Activated naive CD4-positive, alpha-beta T cell treated with anti-CD3 and anti-CD28 coated beads for 36 hours (primary cell): ENCODE measurements around the gene VSIG1. TPM values are rescaled to one million over a fixed set of nuclear protein-coding genes. Genes with fewer than 3 reads are reported as not detected.
A peak's percentile ranks its signal among the peaks of the same experiment; 100 is the strongest.

Experiments used
- CTCF ChIA-PET: fragments of 350-600 bp; sonication (Branson Sonifier 250); formaldehyde crosslinking; loops from one replicate; lab custom pipeline; 2021; ENCODE audit warnings: antibody characterized with exemption; lab: Charles Lee
- DNase-seq: peaks from one replicate; pipeline ENCODE4 v3.0.0-alpha.2; 2020
- H3K27ac Mint-ChIP-seq: one replicate; pipeline ENCODE4 v1.8.0; 2021; ENCODE audit warnings: mild to moderate bottlenecking, mixed read lengths
- H3K27me3 Mint-ChIP-seq: one replicate; pipeline ENCODE4 v1.8.0; 2021; ENCODE audit warnings: low read depth, mixed read lengths
- H3K36me3 Mint-ChIP-seq: one replicate; pipeline ENCODE4 v1.8.0; 2021; ENCODE audit warnings: low read depth, mixed read lengths
- H3K4me1 Mint-ChIP-seq: one replicate; pipeline ENCODE4 v1.8.0; 2021; ENCODE audit warnings: low read depth, mixed read lengths
- H3K4me3 Mint-ChIP-seq: one replicate; pipeline ENCODE4 v1.8.0; 2021; ENCODE audit warnings: mild to moderate bottlenecking, moderate library complexity, mixed read lengths
- H3K9me3 Mint-ChIP-seq: one replicate; pipeline ENCODE4 v1.8.0; 2021; ENCODE audit warnings: mixed read lengths
- intact Hi-C: fragments of 100-400 bp; cut with micrococcal nuclease; formaldehyde crosslinking; loops from one replicate; pipeline ENCODE4 v1.15.1; 2023
- total RNA-seq, 2 experiments: library from RNA; stranded (reverse); gene quantifications; one replicate each; pipeline ENCODE4 v1.2.3, GENCODE V29; 2021

VSIG1 gene
- 1 to 10 TPM; 1.6 to 2.4 TPM for total RNA-seq

DNA sequence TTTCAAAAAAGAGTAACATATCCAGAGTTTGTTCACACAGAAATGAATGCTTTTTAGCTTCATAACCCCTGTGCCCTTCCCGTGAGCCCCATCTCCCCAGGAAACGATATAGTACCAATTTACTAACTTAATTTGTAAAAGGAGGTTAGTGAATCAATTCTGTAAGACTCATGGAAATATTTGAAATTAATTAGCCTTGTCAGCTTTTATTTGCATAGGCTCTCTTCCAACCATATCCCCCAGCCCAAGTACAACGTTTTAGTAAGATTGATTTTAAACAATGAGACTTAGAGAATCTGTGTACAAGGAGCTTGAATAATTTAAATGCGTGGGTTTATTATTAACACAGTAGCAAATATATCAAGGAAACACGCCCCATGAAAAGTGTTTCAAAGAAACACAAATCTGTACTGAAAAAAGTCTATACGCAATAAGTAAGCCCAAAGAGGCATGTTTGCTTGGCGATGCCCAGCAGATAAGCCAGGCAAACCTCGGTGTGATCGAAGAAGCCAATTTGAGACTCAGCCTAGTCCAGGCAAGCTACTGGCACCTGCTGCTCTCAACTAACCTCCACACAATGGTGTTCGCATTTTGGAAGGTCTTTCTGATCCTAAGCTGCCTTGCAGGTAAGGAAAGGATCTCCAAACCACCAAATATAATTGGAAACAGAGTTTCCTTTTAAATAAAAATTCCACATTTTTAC, at the start of gene VSIG1:
VSIG1 (plus strand) TSS at position 512 of the 703 bp plus-strand sequence; CDS start at position 578, 66 bp downstream.
- intact Hi-C loops, result no loop called here
- DNase-seq, result no peak
- Mint-ChIP-seq H3K9me3 (no peaks in the 10 kb centered on the region), H3K4me3 (no peak within 1 kb of the TSS), H3K27ac (no peak within 1 kb of the TSS), H3K27me3 (no peaks in the 10 kb centered on the region), H3K36me3 (peaks cover 2% of the 10 kb centered on the region), H3K4me1 (peaks cover 15% of the 10 kb centered on the region)
- CTCF ChIA-PET, result no interaction called here

DNA sequence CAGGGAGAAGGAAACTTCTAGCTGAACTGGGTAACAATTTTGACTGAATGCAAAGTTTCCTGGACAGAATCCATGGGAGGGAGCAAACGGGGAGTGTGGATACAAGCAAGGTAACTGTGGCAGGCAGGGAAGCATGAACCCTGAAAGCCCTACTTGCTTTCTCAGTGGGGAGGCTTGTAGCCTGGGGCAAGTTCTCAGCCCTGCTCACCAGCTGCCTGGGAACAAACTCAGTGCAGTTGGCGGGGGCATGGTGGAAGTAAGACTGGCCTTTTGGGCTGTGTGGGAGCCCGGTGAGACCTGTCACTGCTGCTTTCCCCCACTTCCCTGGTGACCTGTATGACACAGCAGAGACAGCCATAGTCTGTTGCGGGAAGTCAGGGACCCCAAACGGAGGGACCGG, 48.7 kb upstream of the VSIG1 start:
- CTCF ChIA-PET, result no interaction called here
- DNase-seq, result no peak
- H3K27ac Mint-ChIP-seq, result no peak overlapping the region
- intact Hi-C loops, result no loop called here
- no peaks in the 10 kb centered on the region for H3K36me3 Mint-ChIP-seq
- peaks cover 7% of the 10 kb centered on the region for H3K9me3 Mint-ChIP-seq
- H3K4me3 Mint-ChIP-seq, result no peak overlapping the region
- no peaks in the 10 kb centered on the region for H3K27me3 Mint-ChIP-seq
- peaks cover 5% of the 10 kb centered on the region for H3K4me1 Mint-ChIP-seq

DNA sequence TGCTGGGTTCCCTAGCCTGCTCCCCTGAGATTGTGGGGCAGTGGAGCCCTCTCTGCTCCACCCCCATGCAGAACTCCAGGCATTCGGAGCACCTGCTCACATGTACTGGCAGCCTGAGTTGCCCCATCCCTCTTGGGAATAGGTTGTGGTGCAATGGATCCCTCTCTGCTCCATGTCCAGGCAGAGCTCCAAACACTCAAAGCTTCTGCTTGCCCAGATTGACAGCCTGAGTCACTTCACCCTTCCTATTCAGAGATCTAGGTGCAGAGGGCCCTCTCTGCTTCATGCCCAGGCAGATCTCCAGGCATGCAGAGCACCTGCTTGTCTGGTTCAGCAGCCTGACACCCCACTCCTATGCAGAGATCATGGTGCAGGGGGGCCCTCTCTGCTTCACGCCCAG, 44.1 kb upstream of the VSIG1 start:
- H3K4me3 Mint-ChIP-seq, result no peak overlapping the region
- H3K4me1 Mint-ChIP-seq, result peaks cover 5% of the 10 kb centered on the region
- peaks cover 7% of the 10 kb centered on the region for H3K9me3 Mint-ChIP-seq
- intact Hi-C loops, result loop anchor here (1.0 to 2.0 kb wide), 4 partner anchors 72 to 462 kb away; partner anchors contain the start of gene NCBP2L
- DNase-seq, result no peak
- no peaks in the 10 kb centered on the region for H3K27me3 Mint-ChIP-seq
- H3K36me3 Mint-ChIP-seq, result no peaks in the 10 kb centered on the region
- no peak overlapping the region for H3K27ac Mint-ChIP-seq
- CTCF ChIA-PET, result interaction anchor here (1.2 to 1.4 kb wide), 2 partner anchors 10 to 70 kb away, joined by 3 to 4 read pairs; no protein-coding TSS in a partner anchor

DNA sequence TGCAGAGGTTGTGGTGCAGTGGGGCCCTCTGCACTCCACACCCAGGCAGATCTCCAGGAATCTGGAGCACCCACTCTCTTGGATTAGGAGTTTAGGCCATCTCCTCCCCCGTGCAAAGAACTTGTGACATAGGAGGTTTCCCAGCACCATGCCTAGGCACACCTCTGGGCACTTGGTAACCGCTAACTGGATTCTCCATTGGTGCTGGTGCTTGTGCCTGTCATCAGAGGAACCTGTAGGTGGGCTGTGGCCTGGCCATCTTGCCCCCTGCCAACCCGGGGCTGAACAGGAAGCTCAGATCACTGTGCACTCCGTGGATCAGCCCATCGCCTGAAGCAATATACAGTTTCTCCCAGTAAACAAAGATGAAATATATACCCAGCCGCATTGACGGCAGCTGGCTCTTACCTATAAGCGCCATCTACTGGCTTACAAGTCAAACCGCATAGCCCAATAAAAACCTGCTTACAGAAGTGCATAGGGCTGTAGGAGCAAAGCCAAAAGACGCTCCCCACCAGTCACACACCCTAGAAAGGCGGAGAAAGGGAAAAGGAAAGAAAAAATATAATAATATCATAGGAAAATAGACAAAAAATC, 43.5 kb upstream of the VSIG1 start:
- H3K4me1 Mint-ChIP-seq, result peaks cover 5% of the 10 kb centered on the region
- DNase-seq, result peak; percentile 37
- H3K36me3 Mint-ChIP-seq, result no peaks in the 10 kb centered on the region
- no peaks in the 10 kb centered on the region for H3K27me3 Mint-ChIP-seq
- H3K27ac Mint-ChIP-seq, result peak overlapping the region; percentile 30
- intact Hi-C loops, result loop anchor here (1.0 to 2.0 kb wide), 4 partner anchors 71 to 463 kb away; partner anchors contain the start of gene NCBP2L
- CTCF ChIA-PET, result interaction anchor here (0.7 to 1.9 kb wide), 4 partner anchors 11 to 360 kb away, joined by 3 to 11 read pairs (median 4); no protein-coding TSS in a partner anchor
- no peak overlapping the region for H3K4me3 Mint-ChIP-seq
- peaks cover 7% of the 10 kb centered on the region for H3K9me3 Mint-ChIP-seq

DNA sequence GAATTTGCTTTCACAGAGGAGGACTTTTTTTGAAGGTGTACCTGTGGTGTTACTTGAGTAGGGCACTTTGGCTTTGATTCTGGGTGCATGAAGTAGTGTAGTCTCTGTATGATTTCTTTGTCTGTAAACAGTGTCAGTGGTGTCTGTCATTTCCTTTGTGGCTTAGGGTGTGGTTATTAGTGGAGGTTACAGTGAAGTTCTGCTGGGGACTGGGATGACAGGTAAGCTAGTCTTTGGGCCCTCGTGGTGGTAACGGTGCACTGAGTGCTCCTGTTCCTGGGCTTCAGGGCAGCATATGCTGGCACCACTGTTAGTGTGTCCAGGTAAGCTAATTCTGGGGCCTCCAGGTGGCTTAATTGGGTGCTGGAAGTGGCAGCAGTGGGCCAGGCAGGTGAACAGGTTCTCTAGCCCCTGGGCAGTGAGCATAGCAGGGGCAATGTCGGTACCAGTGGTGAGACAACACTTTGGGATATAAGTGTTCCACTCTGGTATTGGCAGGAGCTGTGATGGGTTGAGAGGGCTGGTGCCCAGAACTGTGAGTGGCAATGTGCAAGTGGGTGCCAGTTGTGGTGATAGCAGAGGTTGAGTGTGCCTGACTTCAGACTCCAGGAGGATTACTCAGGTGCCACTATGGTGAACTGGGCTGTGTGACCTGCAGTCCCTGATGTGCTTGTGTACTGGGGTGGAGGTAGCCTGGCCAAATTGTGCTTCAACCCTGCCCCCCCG, 26.0 kb upstream of the VSIG1 start:
- peak overlapping the region; percentile 40 for H3K4me3 Mint-ChIP-seq
- no peaks in the 10 kb centered on the region for H3K36me3 Mint-ChIP-seq
- CTCF ChIA-PET, result interaction anchor here (1.0 kb wide), 1 partner anchor 52 kb away, joined by 3 read pairs; no protein-coding TSS in a partner anchor
- H3K4me1 Mint-ChIP-seq, result peaks cover 49% of the 10 kb centered on the region
- peaks cover 6% of the 10 kb centered on the region for H3K9me3 Mint-ChIP-seq
- DNase-seq, result peak; percentile 48
- intact Hi-C loops, result no loop called here
- no peaks in the 10 kb centered on the region for H3K27me3 Mint-ChIP-seq
- peak overlapping the region; percentile 77 for H3K27ac Mint-ChIP-seq

DNA sequence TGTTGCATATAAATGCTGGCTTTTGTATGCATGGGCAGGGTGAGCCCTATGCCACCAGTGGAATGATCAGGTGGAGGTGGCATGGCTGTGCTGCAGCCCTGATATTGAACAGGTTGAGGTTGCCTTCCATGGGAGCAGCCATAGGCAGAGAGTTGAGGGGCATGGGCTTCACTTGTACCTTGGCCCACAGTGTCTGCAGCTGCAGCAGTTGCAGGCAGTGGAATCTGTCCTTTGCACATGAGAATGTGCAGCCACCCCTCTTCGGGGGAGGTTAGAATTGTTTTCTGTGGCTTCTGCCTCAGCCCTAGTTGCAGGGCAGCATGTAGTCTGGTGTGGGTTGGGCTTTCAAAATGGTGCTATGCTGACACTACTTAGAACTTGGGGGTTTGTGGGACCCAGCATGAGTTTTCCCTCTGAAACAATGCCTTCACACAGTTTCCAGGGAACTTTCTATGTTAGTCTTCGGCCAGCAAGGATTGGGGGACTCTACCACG, 25.4 kb upstream of the VSIG1 start:
- peak overlapping the region; percentile 44 for H3K27ac Mint-ChIP-seq
- no peak for DNase-seq
- peaks cover 52% of the 10 kb centered on the region for H3K4me1 Mint-ChIP-seq
- H3K27me3 Mint-ChIP-seq, result no peaks in the 10 kb centered on the region
- CTCF ChIA-PET, result interaction anchor here (0.9 to 3.3 kb wide), 4 partner anchors 17 to 107 kb away, joined by 3 to 28 read pairs (median 8); no protein-coding TSS in a partner anchor
- no peaks in the 10 kb centered on the region for H3K36me3 Mint-ChIP-seq
- H3K4me3 Mint-ChIP-seq, result peak overlapping the region; percentile 45
- intact Hi-C loops, result no loop called here
- H3K9me3 Mint-ChIP-seq, result peaks cover under 1% of the 10 kb centered on the region

DNA sequence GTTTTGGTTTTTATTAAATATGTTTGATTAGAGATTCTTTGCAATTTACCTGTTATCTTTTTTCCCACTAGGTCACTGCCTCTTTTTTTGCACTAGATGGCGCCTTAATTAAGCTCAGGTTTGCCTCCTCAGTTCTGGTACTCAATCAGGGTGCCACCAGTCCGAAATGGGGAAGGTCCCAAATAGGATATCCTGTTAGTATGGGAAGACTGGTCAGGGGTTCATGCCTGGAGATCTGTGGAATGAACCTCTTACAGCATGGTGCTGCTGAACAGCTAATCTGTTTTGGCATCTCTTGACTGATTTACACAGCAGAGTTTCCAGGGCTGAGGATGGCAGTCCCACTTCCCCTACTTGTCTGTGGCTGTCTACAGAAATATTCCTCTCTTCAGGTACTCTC, 24.2 kb upstream of the VSIG1 start:
- Mint-ChIP-seq H3K4me1 (peaks cover 58% of the 10 kb centered on the region), H3K36me3 (no peaks in the 10 kb centered on the region), H3K27ac (peak overlapping the region; percentile 72), H3K4me3 (peak overlapping the region; percentile 36), H3K27me3 (no peaks in the 10 kb centered on the region), H3K9me3 (no peaks in the 10 kb centered on the region)
- DNase-seq, result no peak
- intact Hi-C loops, result loop anchor here (1.0 to 5.0 kb wide), 6 partner anchors 16 to 346 kb away; partner anchors contain the start of genes ATG4A, MID2 and PSMD10
- CTCF ChIA-PET, result interaction anchor here (0.6 to 3.3 kb wide), 13 partner anchors 11 to 392 kb away, joined by 3 to 28 read pairs (median 4); no protein-coding TSS in a partner anchor

DNA sequence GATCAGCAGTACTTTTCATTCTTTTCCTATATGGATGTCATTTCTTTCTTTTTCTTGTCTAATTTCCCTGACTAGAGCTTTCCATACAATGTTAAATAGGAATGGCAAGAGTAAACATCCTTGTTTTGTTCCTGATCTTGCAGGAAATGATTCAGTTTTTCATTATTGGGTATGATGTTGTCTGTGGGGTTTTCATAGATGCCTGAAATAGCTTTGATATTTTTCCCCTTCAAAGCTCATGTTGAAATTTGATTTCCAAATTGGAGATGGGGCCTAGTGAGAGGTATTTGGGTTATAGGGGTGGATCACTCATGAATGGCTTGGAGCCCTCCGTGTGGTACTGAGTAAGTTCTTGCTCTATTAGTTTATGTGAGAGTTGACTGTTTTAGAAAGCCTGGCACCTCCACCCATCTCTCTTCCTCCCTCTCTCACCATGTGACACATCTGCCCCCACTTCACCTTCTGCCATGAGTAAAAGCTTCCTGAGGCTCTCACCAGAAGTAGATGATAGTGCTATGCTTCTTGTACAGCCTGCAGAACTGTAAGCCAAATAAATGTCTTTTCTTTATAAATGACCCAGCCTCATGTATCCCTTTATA, 22.3 kb upstream of the VSIG1 start:
- H3K36me3 Mint-ChIP-seq, result no peaks in the 10 kb centered on the region
- DNase-seq, result peak; percentile 60
- H3K9me3 Mint-ChIP-seq, result no peaks in the 10 kb centered on the region
- H3K27ac Mint-ChIP-seq, result peak overlapping the region; percentile 65
- intact Hi-C loops, result loop anchor here (1.0 to 5.0 kb wide), 3 partner anchors 8 to 195 kb away; partner anchors contain the start of gene MID2
- peak overlapping the region; percentile 35 for H3K4me3 Mint-ChIP-seq
- H3K4me1 Mint-ChIP-seq, result peaks cover 68% of the 10 kb centered on the region
- CTCF ChIA-PET, result interaction anchor here (3.0 to 3.3 kb wide), 2 partner anchors 20 to 48 kb away, joined by 11 to 28 read pairs; no protein-coding TSS in a partner anchor
- H3K27me3 Mint-ChIP-seq, result no peaks in the 10 kb centered on the region

DNA sequence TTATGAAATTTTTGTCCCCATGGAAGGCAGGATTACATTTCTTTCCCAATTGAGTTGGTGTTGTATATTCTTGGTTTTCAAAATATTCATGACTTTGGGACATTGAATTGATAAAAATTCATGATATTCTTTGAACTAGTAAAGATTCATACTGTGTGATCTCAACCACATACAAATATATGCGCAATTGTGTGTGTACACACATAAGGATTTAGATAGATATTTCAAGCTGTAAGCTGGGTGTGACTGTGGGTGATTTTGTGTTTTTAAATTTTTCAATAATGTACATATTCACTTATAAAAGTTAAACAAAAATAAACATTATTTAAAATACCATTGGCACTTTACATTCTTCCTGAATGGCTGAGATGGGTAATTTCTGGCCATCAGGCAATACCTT, 19.5 kb upstream of the VSIG1 start:
- DNase-seq, result no peak
- Mint-ChIP-seq H3K4me1 (peaks cover 68% of the 10 kb centered on the region), H3K9me3 (no peaks in the 10 kb centered on the region), H3K27me3 (no peaks in the 10 kb centered on the region), H3K4me3 (no peak overlapping the region), H3K36me3 (no peaks in the 10 kb centered on the region), H3K27ac (no peak overlapping the region)
- CTCF ChIA-PET, result no interaction called here
- intact Hi-C loops, result no loop called here

DNA sequence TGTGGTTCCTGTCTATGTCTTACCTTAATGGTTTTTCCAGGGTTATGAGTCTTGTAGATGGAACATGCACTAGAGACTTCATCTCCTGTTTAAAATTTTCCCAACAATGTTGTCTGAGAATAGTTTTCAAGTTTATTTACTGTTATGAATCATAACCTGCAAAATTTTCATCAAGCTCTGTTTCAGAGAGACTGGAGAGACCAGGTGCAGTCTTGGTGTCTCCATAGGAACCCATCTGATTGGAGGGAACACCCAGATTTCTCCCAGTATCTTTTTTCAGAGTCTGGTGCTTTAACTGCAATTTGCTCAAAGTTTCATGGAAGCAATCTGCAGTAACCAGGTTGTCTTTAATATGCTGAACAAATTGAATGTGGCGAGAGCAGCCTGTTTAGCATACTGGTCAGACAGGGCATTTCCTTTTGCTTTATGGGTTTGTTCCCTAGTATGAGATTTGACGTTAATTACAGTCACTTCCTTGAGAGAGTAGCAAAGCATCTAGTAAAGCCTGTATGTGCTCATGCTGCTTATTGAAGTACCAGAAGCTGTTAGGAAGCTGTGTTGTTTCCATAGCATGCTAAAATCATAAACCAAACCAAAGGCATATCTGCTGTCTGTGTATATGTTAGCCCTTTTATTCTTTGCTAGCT, 18.8 kb upstream of the VSIG1 start:
- Mint-ChIP-seq H3K36me3 (no peaks in the 10 kb centered on the region), H3K4me3 (peak overlapping the region; percentile 34), H3K27ac (peak overlapping the region; percentile 41), H3K27me3 (no peaks in the 10 kb centered on the region), H3K9me3 (no peaks in the 10 kb centered on the region), H3K4me1 (peaks cover 70% of the 10 kb centered on the region)
- no peak for DNase-seq
- CTCF ChIA-PET, result no interaction called here
- intact Hi-C loops, result no loop called here

DNA sequence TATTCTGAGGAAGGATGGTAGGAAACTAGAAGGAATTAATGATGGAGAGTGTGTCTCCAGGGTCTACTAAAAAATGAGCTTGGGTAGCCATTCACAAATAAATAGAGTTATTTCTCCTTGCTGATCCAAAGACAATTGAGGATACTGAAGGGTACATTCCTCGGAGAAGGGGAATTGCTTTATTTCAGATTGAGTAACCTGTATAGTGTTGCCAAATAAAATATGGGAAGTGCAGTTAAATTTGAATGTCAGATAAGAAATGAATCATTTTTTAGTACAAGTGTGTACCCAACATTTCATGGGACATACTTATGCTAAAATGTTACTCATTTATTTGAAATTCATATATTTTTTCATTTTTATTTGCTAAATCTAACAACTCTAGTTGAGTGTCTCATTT, 16.0 kb upstream of the VSIG1 start:
- no peak for DNase-seq
- Mint-ChIP-seq H3K27me3 (no peaks in the 10 kb centered on the region), H3K4me1 (peaks cover 64% of the 10 kb centered on the region), H3K9me3 (no peaks in the 10 kb centered on the region), H3K27ac (no peak overlapping the region), H3K4me3 (no peak overlapping the region), H3K36me3 (no peaks in the 10 kb centered on the region)
- intact Hi-C loops, result no loop called here
- CTCF ChIA-PET, result no interaction called here
